Measurements from ENCODE around the gene DYNLT4. TPM values are rescaled to one million over a fixed set of nuclear protein-coding genes. Genes with fewer than 3 reads are reported as not detected.
A peak's percentile ranks its signal among the peaks of the same experiment; 100 is the strongest.

Gene DYNLT4
- total RNA-seq, 6 experiments from 2014 or later, result 0.26 TPM; not detected in 5

DNA sequence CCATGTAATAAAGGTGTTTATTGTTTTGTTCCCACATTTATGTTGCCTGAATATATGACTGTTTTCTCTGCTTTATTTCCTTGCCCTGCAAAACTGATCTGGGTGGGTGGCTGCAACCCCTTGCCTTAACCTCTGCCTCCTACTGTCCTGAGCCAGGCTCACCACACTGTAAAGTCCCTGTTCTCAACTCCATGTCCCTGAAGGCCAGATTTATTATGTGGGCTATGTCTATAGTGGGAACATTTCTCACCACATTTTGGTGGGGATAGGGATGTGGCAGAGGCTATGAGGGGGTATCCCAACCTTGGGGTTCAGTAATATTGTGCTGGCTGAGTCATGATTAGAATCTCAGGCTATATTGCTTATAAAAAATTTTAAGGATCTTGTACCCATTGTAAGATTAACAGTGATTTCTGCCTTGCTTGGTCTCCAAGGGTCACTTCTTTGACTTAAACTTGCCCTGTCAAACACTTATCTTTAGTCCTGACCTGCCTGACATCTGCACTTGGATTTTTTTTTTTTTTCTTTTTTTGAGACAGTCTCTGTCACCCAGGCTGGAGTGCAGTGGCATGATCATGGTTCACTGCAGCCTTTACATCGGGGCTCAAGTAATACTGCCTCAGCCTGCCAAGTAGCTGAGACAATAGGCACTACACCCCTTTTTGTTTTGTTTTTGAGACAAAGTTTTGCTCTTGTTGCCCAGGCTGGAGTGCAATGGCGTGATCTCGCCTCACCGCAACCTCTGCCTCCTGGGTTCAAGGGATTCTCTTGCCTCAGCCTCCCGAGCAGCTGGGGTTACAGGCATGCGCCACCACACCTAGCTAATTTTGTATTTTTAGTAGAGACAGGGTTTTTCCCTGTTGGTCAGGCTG is 28.2 kb downstream of the DYNLT4 start:
- Histone ChIP-seq H3K36me3 (peaks cover 4 to 27% (median 14%) of the 10 kb centered on the region in 4 donors), H3K9me3 (no peaks in the 10 kb centered on the region), H3K27me3 (no peaks in the 10 kb centered on the region), H3K27ac (no peak overlapping the region), H3K4me1 (peaks cover 0 to 16% (median 2%) of the 10 kb centered on the region in 4 donors), H3K4me3 (no peak overlapping the region)
- intact Hi-C loops (cut with DNase I), result no loop called here
- DNase-seq, result no peak
- ATAC-seq, result no peak
- WGBS (ENCODE audit: insufficient coverage, low coverage, low lambda C conversion rate, missing lambda C conversion rate), result 96% methylated on average over 4 of the region's 6 CpGs
- TF ChIP-seq, protein P1, sequence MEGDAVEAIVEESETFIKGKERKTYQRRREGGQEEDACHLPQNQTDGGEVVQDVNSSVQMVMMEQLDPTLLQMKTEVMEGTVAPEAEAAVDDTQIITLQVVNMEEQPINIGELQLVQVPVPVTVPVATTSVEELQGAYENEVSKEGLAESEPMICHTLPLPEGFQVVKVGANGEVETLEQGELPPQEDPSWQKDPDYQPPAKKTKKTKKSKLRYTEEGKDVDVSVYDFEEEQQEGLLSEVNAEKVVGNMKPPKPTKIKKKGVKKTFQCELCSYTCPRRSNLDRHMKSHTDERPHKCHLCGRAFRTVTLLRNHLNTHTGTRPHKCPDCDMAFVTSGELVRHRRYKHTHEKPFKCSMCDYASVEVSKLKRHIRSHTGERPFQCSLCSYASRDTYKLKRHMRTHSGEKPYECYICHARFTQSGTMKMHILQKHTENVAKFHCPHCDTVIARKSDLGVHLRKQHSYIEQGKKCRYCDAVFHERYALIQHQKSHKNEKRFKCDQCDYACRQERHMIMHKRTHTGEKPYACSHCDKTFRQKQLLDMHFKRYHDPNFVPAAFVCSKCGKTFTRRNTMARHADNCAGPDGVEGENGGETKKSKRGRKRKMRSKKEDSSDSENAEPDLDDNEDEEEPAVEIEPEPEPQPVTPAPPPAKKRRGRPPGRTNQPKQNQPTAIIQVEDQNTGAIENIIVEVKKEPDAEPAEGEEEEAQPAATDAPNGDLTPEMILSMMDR (IDR thresholded peaks at IDR 0.05), result no peak
- no peak for TF ChIP-seq POLR2A (IDR thresholded peaks at IDR 0.05)

DNA sequence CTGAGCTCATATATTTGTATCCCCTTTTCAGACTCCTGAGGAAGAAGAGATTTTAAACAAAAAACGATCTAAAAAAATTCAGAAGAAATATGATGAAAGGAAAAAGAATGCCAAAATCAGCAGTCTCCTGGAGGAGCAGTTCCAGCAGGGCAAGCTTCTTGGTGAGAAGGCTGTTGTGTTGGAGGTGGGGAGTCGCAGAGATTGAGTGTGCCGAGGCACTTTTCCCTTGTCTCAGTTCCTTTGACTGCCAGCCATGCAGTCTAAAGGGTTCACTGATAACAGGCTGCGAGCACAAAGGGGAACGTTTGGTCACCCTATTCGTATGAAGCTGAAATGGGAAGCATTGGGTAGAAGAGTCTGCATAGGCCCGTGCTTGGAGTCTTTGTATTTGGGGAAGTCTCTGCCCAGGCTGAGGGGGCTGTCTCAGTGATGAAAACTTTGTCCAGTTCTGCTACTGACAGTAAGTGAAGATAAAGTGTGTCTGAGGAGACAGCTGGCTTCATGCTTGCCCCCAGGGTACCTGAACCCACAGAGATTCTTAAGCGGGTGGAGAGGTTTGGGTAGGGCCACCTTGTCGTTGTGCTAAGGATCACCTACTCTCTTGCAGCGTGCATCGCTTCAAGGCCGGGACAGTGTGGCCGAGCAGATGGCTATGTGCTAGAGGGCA is 29.0 kb downstream of the DYNLT4 start:
- peaks cover 4 to 27% (median 14%) of the 10 kb centered on the region in 4 donors for H3K36me3 ChIP-seq
- H3K4me1 ChIP-seq, result peaks cover 0 to 13% (median 2%) of the 10 kb centered on the region in 4 donors
- no peak for DNase-seq
- ATAC-seq, result no peak
- no peaks in the 10 kb centered on the region for H3K27me3 ChIP-seq
- H3K9me3 ChIP-seq, result no peaks in the 10 kb centered on the region
- H3K4me3 ChIP-seq, result no peak overlapping the region
- H3K27ac ChIP-seq, result no peak overlapping the region
- WGBS (ENCODE audit: insufficient coverage, low coverage, low lambda C conversion rate, missing lambda C conversion rate), result 73% methylated on average over 11 of the region's 13 CpGs
- intact Hi-C loops (cut with DNase I), result no loop called here
- no peak for TF ChIP-seq POLR2A (IDR thresholded peaks at IDR 0.05)
- TF ChIP-seq, protein P1 (IDR thresholded peaks at IDR 0.05), result no peak

- Histone ChIP-seq H3K27me3 (no peaks in the 10 kb centered on the region), H3K4me1 (peaks cover 0 to 13% (median 2%) of the 10 kb centered on the region in 4 donors), H3K9me3 (no peaks in the 10 kb centered on the region), H3K27ac (no peak overlapping the region), H3K36me3 (peaks cover 4 to 27% (median 14%) of the 10 kb centered on the region in 4 donors), H3K4me3 (no peak overlapping the region)
- ATAC-seq (no peak), DNase-seq (no peak)
- WGBS (ENCODE audit: insufficient coverage, low coverage, low lambda C conversion rate, missing lambda C conversion rate), result 60% methylated on average over 9 of the region's 14 CpGs
- intact Hi-C loops (cut with DNase I), result no loop called here
- no peak for TF ChIP-seq POLR2A (IDR thresholded peaks at IDR 0.05)
- TF ChIP-seq, protein P1 (IDR thresholded peaks at IDR 0.05), result no peak
These were observed 29.6 kb downstream of the DYNLT4 start for GRCh38 chr1:44777547-44777946.

DNA sequence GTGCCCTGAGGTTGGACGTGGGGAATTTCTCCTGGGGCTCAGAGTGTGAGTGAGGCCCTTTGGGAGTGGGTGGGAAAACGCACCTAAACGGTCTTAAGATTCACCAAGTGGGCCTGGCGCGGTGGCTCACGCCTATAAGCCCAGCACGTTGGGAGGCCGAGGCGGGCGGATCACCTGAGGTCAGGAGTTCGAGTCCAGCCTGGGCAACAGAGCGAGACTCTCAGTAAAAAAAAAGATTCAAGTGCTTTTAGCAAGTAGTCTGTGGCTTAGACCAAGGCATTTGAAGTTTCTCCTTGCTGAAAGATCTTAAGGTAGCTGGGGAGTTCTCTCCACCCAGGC is 30.5 kb downstream of the DYNLT4 start:
- Histone ChIP-seq H3K27ac (no peak overlapping the region), H3K4me3 (peak overlapping the region; percentile 89 to 94 (median 91)), H3K4me1 (peaks cover 0 to 13% (median 2%) of the 10 kb centered on the region in 4 donors), H3K27me3 (no peaks in the 10 kb centered on the region), H3K9me3 (no peaks in the 10 kb centered on the region), H3K36me3 (peaks cover 4 to 27% (median 14%) of the 10 kb centered on the region in 4 donors)
- intact Hi-C loops (cut with DNase I), result no loop called here
- TF ChIP-seq POLR2A (IDR thresholded peaks at IDR 0.05), result no peak
- no peak for ATAC-seq
- DNase-seq, result no peak
- WGBS (ENCODE audit: insufficient coverage, low coverage, low lambda C conversion rate, missing lambda C conversion rate), result 40% methylated on average over 9 of the region's 12 CpGs

Data from right lobe of liver (tissue), 6 donors.